ENCODE measurements around the gene ADPRM.

The ADPRM gene

DNA sequence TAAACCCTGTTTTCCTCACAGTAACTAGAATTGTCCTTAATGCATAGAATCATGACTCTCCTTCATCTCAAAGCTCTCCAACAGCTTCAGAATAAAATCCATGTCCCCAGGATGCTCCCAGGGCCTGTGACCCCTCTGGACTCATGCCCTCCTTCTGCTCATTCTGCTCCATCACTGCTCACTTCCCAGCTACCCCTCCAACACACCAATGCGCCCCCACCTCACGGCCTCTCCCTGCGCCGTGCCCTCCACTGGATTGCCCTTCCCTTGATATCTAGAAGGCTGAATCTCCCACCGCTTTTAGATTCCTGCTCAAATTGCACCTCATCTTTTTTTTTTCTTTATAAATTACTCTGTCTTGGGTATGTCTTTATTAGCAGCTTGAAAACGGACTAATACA, 45.0 kb downstream of the ADPRM start:
- DNase-seq = no peak

DNA sequence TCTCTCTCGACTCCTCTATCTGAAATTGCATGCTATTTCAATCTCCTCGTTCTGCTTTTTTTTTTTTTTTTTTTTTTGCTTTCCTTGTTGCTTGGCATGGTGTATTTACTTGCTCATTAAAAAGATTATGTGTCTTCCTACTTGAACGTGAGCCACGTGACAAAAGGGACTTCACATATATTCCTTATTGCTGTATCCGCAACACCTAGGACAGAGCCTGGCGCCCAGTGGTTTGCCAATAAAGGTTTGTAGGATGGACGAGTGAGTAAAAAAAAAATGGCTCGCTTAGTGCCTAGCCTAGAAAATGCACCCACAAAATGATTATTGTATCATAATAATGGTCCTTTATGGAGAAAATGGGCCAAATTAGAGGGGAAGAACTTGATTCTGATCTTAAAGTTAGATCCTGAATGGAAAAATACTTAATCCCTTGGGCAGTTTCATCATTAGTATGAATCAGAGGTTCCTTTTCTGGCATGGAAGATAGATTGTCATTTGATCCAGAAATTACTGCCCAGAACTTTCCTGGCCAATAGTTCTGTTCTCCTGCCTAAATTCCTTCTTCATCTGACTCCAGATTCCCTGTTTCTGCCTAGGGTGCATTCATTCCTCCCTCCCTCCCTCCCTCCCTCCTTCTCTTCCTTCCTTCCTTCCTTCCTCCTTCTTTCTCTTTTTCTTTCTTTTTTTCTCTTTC, 46.1 kb downstream of the ADPRM start:
- DNase-seq = no peak

DNA sequence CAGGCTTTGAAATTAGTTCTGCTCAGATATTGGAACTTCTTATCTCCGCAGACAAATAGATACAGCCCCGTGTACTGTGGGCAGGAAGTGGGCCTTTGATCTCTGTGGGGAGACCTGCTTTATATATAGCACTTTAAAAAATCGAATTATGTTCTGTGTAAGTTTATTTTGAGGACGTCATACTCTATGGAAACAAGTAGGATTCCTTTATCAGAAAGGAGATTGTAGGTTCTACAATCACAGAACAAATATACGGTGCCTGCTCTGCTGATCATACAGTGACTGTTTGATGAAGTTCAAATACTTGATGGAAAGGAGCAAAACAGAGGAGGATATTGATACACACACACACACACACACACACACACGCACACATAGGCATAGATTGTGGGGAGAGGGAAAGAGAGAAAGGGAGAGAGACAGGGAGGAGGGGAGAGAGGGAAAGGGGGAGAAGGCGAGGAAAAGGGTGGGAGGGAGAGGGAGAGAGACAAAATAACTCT, 47.2 kb downstream of the ADPRM start:
- DNase-seq = no peak

DNA sequence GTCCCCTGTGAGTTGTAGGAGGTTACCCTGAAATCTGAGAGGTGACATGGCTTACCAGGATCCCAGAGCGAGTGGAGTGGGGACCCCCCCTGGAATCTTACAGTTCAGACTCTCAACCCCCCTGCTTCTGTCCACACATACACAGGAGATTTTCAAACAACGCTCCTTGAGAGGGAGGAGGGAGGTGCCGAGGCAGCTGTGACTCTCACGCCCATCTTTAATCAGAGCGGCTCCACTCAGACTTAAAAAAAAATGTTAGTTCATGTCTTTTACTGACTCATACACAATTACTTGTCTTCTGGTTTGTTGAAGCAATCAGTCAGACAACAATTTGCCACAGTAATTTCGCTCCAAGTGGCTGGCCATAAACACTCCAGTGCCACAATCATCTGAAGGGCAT, 47.8 kb downstream of the ADPRM start:
- DNase-seq = no peak

GRCh38 chr17:10748531-10749181, 51.3 kb downstream of the ADPRM start:
- DNase-seq = no peak

DNA sequence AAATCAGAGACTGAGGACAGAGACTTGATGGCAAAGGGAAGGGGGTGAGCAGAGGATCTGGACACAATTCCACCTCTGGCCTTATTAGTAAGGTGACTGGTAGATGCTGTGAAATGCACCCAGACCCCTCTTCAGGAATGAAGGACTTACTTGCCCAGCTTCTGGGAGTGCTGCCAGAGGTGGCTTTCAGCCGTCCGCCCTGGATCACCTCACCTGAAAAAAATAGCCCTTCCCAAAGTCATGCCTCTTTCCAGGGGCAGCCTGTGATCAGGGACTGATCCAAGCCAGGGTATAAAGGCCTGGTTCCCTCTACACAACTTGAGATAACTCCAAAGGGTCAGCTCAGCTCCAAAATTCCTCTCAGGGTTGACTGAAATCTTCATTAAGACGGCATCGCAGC, 52.8 kb downstream of the ADPRM start:
- no peak for DNase-seq

DNA sequence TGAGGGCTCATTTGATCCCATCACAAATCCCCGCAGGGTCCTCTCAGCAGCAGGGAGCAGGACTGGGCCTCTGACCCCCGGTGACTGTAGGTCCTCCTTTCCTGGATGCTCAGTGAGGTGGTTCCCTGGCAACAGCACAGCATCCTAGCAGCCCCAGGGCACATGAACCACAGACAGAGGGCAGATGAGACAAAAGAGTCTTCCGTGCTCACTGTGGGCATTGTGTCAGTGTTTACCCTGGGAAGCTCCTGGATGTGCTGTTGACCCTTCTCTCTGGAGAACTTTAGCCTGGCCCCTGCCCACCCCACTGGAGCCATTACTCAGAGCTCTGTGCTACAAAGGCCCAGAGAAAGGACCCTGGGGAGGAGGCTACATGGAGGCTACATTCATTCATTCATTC, 54.2 kb downstream of the ADPRM start:
- DNase-seq = no peak

DNA sequence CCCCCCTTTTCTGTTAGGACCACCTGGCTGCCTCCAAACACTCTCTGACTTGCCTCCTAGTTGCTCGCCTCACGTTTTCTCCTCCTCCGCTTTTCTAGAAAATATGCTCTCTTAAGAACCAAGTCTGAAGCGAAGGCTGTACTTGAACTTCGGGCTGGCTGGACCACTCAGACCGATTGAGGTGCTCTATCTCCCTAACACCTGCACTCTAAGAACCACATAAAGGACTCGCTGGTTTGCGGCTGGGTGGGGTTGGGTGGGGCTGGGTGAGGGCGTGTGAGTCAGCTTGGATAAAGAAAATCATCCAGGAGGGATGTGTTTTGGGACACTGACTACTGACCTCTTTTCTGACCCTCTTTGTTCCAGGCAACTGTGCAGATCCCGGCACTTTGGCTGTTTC, 55.3 kb downstream of the ADPRM start:
- no peak for DNase-seq

DNA sequence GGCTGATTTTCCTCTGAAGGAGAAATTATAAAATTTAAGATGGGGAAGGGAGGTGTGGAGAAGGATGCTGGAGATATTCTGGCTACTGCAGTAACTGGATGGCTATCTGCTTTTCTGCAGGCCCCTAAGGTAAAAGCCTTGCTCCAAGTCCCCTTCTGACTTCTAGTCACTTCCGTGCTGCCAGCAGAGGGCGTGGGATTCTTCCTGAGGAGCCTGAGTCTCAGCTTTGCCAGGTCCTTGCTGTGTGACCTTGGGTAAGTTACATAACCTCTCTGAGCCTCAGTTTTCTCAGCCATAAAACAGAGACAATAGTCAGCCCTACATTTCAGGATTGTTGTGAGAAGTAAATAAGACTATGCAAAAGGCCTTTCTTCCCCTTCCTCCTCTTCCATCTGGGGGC, 56.7 kb downstream of the ADPRM start:
- DNase-seq = no peak

DNA sequence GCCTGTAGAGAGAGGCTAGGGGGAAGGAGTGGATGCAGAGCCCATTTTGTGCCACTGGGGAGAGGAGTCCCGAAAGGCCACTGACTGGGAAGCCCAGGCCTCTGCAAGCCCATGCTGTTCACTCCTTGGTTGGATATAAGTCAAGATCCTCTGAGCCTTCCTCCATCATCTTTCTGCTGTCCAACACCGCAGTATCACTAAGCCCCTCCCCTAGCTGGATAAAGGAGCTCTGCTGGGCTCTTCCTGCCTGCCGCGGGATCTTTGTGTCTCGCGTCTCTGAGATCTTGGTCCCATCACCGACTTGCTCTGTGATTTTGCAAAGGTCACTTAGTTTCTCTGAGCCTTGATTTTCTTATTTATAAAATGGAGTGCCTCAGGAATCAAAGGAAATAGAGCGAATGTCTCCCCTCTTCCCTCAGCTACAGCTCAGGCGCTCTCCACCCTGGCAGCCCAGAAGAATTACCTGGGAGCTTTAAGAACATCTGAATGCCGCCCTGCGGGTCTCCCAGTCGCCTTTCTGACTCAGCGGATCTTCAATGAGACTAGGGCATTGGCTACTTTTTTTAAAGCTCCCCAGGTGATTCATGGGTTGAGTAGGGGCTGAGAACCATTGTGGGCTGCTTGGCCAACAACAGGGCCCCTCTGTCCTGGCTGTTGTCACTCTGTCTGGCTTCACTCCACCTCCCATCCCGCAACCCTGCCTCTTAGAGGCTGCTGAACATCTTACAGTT, 57.6 kb downstream of the ADPRM start:
- no peak for DNase-seq

DNA sequence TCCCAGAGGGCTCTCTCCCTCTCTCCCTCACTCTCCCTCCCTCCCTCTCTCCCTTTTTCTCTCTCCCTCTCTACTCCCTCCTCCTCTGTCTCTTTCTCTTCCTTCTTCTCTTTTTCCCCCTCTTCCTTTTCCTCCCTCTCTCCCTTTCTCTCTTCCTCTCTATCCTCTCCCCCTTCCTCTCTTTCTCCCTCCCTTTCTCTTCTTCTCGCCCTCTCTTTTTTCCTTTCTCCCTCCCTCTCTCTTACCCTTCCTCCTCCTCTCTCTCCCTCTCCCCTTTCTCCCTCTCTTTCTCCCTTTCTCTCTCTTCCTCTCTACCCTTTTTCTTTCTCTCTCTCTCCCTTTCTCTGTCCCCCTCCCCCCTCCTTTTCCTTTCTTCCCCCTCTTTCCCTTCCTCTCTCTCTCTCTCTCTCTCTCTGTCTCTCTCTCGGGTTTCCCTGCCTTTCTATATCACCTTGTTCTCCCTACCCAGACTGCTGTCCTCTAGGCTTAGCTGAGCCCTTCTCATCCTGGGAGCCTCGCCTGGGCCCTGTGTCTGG, 58.3 kb downstream of the ADPRM start:
- no peak for DNase-seq

DNA sequence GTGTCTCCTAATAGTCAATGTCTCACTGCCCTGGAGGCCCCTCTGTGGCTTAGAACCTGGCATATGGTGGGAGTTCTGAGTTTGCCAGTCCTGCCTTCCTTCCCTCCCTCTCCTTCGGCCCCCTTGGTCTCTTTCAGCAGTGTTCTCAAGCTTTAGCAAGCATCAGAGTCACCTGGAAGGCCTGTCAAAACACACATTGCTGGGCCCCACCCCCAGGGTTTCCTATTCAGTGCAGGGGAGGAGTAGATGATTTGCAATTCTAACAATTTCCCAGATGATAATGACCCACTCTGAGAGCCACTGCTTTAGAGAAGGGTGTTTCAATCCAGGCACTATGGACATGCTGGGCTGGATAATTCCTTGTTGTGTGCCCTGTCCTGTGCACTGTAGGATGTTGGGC, 58.8 kb downstream of the ADPRM start:
- no peak for DNase-seq

- DNase-seq = no peak
Observed at GRCh38 chr17:10756619-10757018, 59.2 kb downstream of the ADPRM start.

DNA sequence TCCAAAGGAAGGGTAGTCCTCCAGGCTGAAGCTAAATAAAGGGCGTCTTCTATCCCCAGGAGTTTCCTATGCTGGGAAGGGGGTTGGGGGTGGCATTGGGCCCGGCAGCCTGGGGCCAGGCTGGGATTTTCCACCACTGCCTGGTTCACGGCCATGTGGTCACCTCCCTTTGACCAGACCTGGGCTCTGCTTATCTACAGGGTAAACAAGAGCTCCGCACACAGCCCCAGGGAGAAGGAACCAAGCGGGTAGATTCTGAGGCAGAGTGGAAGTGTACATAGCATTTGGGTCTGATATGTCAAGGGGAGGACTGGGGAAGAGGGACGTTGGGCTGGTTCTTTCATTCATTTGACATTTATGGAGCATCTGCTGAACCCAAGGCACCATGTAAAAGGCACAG, 59.7 kb downstream of the ADPRM start:
- DNase-seq = no peak

GRCh38 chr17:10757647-10758046, 60.3 kb downstream of the ADPRM start:
- no peak for DNase-seq

- no peak for DNase-seq
Observed at GRCh38 chr17:10758062-10758461, 60.7 kb downstream of the ADPRM start.
